GM10266 (cell line): ENCODE measurements around the gene TP53I11.

Source experiments
- DNase-seq: peaks from one replicate; pipeline ENCODE4 v3.0.0; 2012; ENCODE audit errors: extremely low spot score
- CTCF ChIP-seq: IDR thresholded peaks from 2 replicates; pipeline ENCODE4 v1.5.1; 2012; ENCODE audit warnings: mild to moderate bottlenecking, low read depth; ENCODE audit not compliant: control insufficient read depth, insufficient read depth; ENCODE audit errors: missing control alignments

The TP53I11 gene

GRCh38 chr11:44928144-44928543, 22.5 kb downstream of the TP53I11 start:
- no peak for TF ChIP-seq CTCF
- no peak for DNase-seq

GRCh38 chr11:44927174-44927661, 23.5 kb downstream of the TP53I11 start:
- peak; percentile 62 for DNase-seq
- peak; percentile 80 for TF ChIP-seq CTCF

- no peak for TF ChIP-seq CTCF
- DNase-seq = no peak
These were observed 24.6 kb downstream of the TP53I11 start for GRCh38 chr11:44926036-44926435.

- no peak for TF ChIP-seq CTCF
- no peak for DNase-seq
These were observed 26.9 kb downstream of the TP53I11 start for GRCh38 chr11:44923806-44924205.

- no peak for TF ChIP-seq CTCF
- no peak for DNase-seq
These were observed 27.6 kb downstream of the TP53I11 start for GRCh38 chr11:44923115-44923514.

- no peak for TF ChIP-seq CTCF
- DNase-seq = no peak
These were observed 30.2 kb downstream of the TP53I11 start for GRCh38 chr11:44920451-44920850.

- DNase-seq = no peak
- TF ChIP-seq CTCF = no peak
These were observed 32.9 kb downstream of the TP53I11 start for GRCh38 chr11:44917741-44918140.
